ENCODE measurements around the gene DNMT3L.
"Not testable (repeated sequence)": the region's sequence is repeated elsewhere in the genome, so short reads cannot be mapped to it uniquely, and the experiment has no call there.

Gene DNMT3L

GRCh38 chr21:44261675-44262295, at the start of gene DNMT3L:
Gene DNMT3L, minus strand, starts transcription at chr21:44261897. Its CDS starts 638 bp downstream, at chr21:44261259.
- DNase-seq = no peak

DNA sequence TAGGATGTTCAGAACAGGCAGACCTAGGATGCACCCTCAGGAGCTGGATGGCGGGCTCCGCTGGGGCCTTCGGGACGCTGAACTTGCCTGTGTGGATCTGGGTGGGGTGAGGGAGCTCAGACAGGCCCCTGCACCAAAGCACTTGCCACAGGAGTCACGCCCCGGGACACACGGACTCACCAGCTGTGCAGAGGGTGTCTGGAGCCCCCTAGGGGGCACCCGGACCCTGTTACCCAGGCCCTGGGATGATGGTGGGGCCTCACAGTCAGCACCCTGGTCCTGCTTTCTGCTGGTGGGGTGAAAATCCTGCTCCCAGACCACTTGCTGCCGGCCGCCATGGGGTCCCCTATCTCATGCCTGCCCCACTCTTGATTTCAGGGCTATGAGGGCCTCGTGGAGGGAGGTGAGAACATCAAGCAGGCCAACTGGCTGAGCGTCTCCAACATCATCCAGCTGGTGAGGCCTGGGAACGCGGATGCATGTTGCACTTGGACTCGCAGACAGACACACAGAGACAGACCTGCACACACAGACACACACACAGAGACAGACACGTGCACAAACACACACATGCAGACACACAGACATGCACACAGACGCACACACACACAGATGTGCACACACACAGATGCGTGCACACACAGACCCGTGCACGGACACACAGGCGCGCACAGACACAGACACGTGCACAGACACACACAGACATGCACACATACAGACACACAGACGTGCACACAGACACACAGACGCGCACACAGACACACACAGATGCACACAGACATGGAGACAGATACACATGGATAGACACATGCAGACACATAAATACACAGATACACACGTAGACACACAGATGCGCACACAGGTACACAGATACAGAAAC, 49.2 kb upstream of the DNMT3L start:
- DNase-seq = no peak

GRCh38 chr21:44306936-44307704, 45.4 kb upstream of the DNMT3L start:
- no peak for DNase-seq

- no peak for DNase-seq
Measured at GRCh38 chr21:44305691-44306090, 44.0 kb upstream of the DNMT3L start.

DNA sequence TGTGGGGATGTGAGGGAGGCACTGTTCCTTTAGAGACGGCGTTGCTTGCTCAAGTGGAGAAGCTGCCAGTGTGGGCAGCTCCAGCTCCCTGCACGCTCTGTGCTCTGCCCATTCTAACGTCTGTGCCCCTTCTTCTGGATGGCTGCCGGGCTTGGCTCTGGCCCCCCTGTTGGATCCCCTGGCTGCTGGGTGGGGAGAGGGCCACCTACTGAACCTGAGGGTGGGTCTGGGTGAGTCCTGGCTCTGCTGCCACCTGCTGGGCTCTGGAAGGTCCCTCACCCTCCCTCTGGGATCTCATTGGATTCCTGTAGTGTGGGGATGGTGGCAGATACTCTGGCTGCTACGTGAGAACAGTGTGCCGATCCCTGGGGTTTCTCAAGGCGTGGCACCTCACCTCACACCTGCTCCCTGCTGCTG, 43.2 kb upstream of the DNMT3L start:
- DNase-seq = peak; percentile 19

DNA sequence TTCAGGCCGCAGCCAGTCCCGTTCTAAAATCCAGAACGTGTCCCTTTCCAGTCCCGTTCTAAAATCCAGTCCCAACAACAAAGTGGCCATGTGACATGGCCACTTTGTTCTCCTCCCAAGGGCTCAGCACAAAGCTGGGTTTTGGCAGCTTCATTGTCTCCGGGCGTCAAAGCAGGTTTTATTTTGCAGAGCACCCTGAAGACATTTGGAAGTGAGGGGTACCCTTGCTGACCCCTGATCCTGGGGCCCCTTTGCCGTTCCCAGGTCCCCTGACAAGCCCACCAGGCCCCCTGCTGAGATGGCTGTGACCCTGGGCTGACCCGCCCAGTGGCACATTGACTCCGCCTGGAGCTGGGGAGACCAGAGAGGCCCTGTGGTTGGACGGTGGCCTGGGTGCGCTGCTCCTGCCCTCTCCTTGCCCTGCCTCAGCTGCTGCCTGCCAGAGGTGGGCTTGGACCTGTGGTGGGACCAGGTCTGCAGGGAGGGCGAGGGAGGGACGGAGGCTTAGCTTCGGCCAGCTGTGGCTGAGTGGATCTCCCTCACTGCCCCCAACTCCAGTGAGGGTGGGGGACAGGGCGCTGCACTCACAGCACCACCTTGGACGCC, 42.4 kb upstream of the DNMT3L start:
- DNase-seq = no peak

DNA sequence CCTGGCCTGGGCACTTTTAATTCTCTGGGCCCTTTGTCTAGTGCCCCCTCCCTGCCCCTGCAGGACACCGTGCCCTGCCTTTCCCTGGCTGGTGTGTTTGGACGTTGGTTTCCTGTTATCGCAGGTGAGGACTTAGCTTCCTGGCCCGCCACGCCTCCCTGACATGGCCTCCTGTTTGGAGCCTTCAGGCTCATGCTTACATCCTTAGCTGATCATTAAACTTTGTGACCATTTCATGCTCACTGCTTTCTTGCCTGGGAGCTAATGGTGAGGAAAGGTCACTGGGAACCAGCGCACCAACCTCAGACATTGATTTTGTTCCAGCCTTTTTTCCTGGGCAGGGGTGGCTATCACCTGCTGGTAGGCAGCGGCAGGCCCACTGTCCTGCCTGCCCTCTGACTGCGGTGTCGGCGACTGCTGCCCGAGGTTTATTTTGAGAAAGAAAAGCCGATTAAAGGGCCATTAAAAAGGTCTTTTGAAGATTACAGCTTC, 41.8 kb upstream of the DNMT3L start:
- no peak for DNase-seq

DNA sequence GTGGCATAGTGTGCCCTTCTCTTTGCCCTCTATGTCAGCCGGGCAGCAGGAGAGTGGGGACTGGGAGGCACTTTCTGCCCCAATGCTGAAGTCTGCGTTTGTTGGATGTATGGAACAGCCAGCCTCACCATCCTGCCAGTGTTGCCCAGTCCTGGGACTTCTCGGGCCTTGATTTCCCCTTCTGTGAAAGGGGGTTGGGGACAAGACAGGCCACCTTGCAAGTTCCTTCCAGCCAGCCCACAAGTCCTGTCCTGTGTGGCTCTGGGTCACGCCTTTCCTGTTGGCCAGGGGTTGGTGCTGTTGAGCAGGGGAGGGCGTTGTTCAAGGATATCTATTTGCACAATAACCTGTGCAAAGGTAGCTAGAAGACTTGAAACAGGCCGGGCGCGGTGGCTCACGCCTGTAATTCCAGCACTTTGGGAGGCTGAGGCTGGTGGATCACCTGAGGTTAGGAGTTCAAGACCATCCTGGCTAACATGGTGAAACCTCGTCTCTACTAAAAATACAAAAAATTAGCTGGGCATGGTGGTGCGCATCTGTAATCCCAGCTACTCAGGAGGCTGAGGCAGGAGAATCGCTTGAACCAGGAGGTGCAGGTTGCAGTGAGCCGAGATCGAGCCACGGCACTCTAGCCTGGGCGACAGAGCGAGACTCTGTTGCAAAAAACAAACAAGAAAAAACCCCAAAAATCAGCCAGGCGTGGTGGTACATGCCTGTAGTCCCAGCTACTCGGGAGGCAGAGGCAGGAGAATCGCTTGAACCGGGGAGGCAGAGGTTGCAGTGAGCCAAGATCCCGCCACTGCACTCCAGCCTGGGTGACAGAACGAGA, 41.1 kb upstream of the DNMT3L start:
- not testable (repeated sequence) for DNase-seq

GRCh38 chr21:44301961-44302406, 40.3 kb upstream of the DNMT3L start:
- DNase-seq = no peak

- DNase-seq = no peak
Measured at GRCh38 chr21:44301141-44301540, 39.4 kb upstream of the DNMT3L start.

- no peak for DNase-seq
Measured at GRCh38 chr21:44300262-44300959, 38.7 kb upstream of the DNMT3L start.

DNA sequence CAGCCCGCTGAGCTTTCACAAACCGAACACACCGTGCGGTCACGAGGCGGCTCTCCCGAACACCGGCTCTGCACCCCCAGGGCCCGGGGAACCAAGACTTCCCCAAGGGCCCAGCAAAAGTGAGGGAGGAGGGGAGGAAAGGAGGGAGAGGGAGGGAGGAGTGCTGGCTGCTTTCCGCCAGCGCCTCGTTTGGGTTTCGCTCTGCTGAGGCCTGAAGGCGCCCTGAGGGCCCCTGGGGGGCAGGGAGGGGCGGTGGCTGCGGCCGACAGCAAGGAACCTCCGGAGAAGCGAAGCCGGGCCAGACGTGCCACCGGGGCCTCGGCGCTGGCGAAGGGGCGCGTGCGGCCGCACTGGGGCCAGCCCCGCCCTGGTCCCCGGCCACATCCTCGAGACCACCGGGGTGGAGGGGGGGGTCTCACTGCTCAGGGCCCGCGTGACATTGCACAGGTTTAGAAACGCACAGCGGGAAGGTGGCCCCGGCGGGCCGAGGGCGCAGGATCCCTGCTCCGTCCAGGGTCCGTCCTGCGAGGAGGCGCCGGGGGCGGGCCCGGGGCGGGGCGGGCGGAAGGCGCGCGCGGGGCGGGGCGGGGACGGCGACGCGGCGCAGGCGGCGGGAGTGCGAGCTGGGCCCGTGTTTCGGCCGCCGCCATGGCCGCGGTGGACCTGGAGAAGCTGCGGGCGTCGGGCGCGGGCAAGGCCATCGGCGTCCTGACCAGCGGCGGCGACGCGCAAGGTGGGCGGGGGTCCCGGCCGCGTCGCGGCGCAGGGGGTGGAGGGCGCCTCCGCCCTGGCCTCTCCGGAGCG, 38.0 kb upstream of the DNMT3L start, which contains the start of gene PFKL:
TSS of gene PFKL (plus strand) at position 596 of the 804 bp plus-strand sequence. CDS start at position 649, 53 bp downstream.
- DNase-seq = peak; percentile 28

- DNase-seq = no peak
Measured at GRCh38 chr21:44299085-44299457, 37.4 kb upstream of the DNMT3L start.

DNA sequence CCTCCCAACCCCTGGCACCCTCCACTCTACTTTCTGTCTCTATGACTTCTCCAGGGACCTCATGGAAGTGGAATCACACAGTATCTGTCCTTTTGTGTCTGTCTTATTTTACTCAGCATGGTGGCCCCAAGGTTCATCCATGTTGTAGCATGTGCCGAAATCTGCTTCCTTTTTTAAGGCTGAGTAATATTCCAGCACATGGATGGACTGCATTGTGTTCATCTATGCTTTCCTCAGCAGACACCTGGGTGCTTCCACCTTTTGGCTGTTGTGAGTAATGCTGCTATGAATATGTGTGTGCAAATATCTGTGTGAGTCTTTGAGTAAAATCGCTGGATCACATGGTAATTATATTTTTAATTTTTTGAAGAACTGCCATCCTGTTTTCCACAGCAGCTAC, 36.6 kb upstream of the DNMT3L start:
- DNase-seq = no peak

- DNase-seq = peak; percentile 55
Measured at GRCh38 chr21:44297525-44298290, 36.0 kb upstream of the DNMT3L start.

DNA sequence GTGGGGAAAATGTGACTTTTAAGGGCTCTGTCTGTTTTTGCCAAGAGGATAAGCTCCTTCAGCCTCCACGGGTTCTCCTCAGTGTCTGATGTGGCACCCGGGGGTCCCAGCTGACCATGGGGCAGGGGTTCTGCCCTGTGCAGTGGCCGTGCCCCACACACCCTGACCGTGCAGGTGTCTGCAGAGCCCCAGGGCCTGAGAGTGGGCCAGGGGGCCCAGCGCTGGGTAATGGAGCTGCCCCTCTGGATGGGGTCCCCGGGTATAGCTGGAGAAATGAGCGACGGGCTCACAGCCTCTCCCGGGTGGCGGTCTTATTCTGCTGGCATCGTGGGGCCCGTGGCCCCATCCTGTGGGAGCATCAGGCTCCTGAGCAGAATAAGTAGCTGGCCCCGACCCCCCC, 35.2 kb upstream of the DNMT3L start:
- DNase-seq = no peak

DNA sequence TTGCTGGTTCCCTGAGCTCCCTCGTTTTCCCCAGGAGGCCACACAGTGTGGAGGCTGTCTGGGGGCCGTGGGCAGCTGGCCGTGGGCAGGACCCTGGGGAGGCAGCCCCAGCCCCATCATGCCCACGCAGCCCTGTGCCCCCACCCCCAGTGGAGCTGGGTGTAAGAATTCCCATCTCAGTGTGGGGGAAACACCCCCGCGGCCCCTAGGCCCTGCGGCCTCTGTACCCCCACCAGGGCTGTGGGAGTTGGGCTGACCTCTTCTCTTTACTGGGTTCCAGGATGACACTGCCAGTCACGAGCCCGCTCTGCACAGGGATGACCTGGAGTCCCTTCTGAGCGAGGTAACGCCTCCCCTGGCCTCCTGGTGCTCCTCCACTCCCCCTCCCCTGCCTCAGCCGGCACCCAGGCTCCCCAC, 34.4 kb upstream of the DNMT3L start:
- no peak for DNase-seq

- DNase-seq = no peak
Measured at GRCh38 chr21:44295646-44296045, 33.9 kb upstream of the DNMT3L start.

- no peak for DNase-seq
Measured at GRCh38 chr21:44295163-44295573, 33.5 kb upstream of the DNMT3L start.
